HG02763 (cell line): ENCODE data around the gene COL19A1.
"Not testable (repeated sequence)": the region's sequence is repeated elsewhere in the genome, so short reads cannot be mapped to it uniquely, and the experiment has no call there.

Source experiments
- ATAC-seq: cut with Tn5 transposase; IDR thresholded peaks from one replicate; pipeline ENCODE4 v1.9.1; 2021; ENCODE audit warnings: mild to moderate bottlenecking, moderate library complexity; ENCODE audit not compliant: unreplicated experiment

The COL19A1 gene

DNA sequence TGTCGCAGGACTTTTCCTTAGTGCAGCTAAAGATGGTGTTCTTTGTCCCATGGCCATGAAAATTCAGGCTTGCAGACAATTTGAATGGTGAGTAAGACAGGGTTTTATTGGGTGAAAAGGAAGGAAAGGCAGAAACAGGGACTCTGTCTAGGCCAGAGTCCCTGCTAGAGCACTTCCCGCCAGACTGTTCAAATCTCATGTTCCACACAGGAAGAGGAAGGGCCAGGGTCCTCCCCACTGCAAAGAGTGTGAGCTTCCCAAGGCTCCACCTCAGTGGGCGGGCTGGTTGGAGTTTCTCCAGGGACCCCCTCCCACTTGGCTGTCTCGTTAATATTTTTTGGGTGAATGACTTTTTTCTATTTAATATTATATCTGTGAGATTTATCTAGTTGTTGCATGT is 29.0 kb downstream of the COL19A1 start:
- no peak for ATAC-seq

GRCh38 chr6:69900869-69901268 is 34.5 kb downstream of the COL19A1 start:
- ATAC-seq = no peak

DNA sequence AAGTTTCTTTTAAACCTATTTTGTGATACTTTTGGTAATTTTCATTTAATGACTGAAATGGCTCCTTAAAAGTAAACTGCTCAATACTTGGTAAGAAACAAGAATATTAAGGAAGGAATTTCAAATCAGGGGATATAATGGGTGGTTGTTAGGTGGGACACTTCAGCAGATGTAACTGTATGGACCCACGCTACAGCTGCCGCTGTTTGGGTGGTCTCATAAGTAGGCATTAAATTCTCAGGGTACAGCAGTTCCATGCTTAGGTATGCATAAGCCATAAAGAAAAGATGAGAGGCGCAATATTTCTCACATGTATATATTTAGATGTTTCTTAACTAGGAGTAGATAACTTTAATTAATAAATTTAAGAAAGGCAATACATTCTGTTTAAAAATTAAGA is 35.0 kb downstream of the COL19A1 start:
- no peak for ATAC-seq

DNA sequence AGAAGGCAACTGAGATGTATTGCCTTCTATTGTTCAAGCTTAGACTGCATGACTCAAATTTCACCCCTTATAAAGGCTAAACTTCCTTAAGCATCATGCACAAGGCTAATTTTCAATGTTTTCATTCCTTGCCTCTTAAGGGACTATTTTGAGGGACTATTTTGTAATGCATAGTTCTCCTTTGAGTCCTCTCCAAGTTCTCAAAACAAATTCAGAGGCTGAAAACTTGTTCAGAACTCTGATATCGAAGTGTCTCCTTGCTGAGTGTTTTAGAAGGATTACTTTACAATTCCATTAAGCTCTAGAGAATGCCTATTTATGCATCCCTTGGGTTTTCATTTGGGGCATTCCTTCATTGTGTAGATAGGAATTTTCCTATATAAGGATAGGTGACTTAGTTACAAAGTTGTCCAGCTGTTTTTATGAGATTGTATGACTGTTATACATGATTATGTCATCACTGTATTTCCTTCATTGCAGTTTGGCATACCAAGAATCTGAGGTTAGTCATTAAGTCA is 41.7 kb downstream of the COL19A1 start:
- no peak for ATAC-seq

GRCh38 chr6:69913361-69913760 is 47.0 kb downstream of the COL19A1 start:
- no peak for ATAC-seq

- no peak for ATAC-seq
Observed at GRCh38 chr6:69914015-69914485, 47.7 kb downstream of the COL19A1 start.

- no peak for ATAC-seq
Observed at GRCh38 chr6:69915346-69915745, 49.0 kb downstream of the COL19A1 start.

- peak; percentile 51 for ATAC-seq
Observed at GRCh38 chr6:69917834-69918233, 51.5 kb downstream of the COL19A1 start.

DNA sequence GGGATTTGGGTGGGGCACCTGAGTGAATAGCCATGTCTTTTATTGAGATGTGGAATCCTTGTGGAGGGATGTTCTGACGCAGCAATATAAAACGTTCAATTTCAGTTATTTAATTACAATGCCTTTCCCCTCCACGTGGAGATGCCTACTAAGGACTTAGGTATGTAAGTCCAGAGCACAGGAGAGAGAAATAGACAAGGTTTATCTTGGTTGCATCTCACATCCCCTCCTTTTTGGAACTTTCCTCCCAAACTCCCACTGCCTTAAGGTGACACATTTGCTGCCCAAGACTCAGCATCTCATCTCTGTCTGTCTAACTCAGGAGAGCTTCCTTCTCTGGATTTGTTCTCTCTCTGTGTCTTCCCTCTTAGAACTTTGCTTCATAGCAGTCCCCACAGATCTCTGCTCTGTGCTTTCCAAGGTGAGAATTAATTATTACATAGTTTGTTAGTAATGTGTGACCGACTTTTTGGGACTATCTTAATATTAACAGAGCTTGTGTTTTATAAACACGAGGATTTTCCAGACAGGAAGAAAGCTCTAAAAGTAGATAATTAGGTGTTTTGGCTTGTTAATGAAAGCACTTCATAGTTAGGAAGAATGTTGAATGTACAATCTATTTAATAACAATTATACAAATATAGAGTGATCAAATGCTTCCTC is 52.6 kb downstream of the COL19A1 start:
- no peak for ATAC-seq

GRCh38 chr6:69921066-69921465 is 54.7 kb downstream of the COL19A1 start:
- not testable (repeated sequence) for ATAC-seq

GRCh38 chr6:69921611-69922010 is 55.3 kb downstream of the COL19A1 start:
- not testable (repeated sequence) for ATAC-seq

- ATAC-seq = no peak
Observed at GRCh38 chr6:69926745-69927144, 60.4 kb downstream of the COL19A1 start.

DNA sequence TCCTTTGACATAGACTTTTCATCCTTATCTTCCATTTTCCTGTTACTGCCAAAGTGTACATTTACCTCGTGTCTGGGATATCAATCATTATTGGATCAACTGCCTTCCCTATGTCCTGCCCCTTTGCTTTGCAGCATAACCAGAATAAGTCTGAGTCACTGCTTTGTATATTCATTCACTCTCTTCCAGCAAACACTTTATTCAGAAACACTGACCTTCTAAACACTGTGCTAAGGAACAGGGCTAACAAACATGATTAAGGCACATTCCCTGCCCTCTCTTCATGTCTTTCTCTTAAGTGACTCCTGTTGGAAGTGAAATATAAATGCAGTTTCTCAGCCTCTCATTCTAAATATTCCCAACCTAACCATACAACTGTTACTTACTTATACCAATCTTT is 66.9 kb downstream of the COL19A1 start:
- no peak for ATAC-seq

- no peak for ATAC-seq
Observed at GRCh38 chr6:69935079-69935478, 68.7 kb downstream of the COL19A1 start.

- ATAC-seq = no peak
Observed at GRCh38 chr6:69936674-69937363, 70.5 kb downstream of the COL19A1 start.

GRCh38 chr6:69937402-69938136 is 71.2 kb downstream of the COL19A1 start:
- no peak for ATAC-seq

- no peak for ATAC-seq
Observed at GRCh38 chr6:69942485-69942884, 76.1 kb downstream of the COL19A1 start.

DNA sequence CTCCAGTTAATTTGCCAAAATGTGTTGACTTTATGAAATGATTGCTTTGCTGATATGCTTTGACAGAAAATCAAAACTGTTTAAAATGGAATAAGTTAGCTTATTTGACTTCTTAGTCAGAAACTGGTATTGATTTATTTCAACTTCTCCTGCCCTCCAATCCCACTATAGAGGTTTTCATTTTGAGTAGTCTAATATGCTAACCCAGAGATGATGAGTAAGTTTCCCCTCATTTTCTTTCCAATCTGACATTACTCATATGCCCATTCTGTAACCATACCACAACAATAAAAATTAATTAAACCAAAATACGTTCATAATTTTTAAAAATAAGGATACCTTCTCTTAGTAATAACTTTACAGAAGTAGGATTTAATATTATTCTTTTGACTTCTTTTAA is 78.8 kb downstream of the COL19A1 start:
- no peak for ATAC-seq

- ATAC-seq = no peak
Observed at GRCh38 chr6:69948479-69949114, 82.2 kb downstream of the COL19A1 start.

- ATAC-seq = no peak
Observed at GRCh38 chr6:69953491-69953890, 87.1 kb downstream of the COL19A1 start.

DNA sequence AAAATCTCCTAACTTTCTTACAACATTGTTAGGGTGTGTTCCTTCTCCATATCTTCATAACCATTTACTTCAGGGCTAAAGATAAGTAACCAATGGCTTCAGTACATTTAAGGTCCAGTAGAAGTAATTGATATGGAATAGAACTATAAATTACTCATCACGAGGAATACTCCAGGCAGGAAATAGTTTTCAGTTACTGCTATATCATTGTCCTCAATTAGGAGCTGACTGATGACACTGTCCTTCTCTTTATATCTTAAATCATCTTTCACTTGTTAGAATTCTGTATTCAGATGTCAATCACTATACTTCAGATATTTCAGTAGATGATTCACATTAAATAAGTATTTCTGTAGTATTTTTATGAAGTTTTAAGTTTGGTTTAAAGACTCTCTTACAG is 88.4 kb downstream of the COL19A1 start:
- no peak for ATAC-seq
